SK-N-SH (cell line): Measurements from ENCODE around the gene ABHD15. TPM values are rescaled to one million over a fixed set of nuclear protein-coding genes. Genes with fewer than 3 reads are reported as not detected.

ENCODE experiments used
- CTCF ChIA-PET: fragments of 300-600, 350-600 bp; formaldehyde crosslinking; extraction: SDS; loops from one replicate; lab custom pipeline; 2021; lab: Yijun Ruan, JAX
- POLR2A ChIA-PET: fragments of 350-600 bp; sonication (Branson Sonifier 250); formaldehyde crosslinking; extraction: SDS; loops from one replicate; lab custom pipeline; 2020; ENCODE audit warnings: antibody characterized with exemption, inconsistent platforms; lab: Yijun Ruan, JAX
- DNase-seq: peaks from one replicate; pipeline ENCODE4 v3.0.0; 2012
- H2AFZ ChIP-seq: fragments of 200-600 bp; sonication (generic); 2 replicates; pipeline ENCODE4 v1.8.1; 2016; ENCODE audit warnings: antibody characterized with exemption, mild to moderate bottlenecking, low read depth
- H3F3A ChIP-seq: fragments of 200-600 bp; sonication (generic); replicated peaks from 2 replicates; pipeline ENCODE3; 2016; ENCODE audit warnings: antibody characterized with exemption, mild to moderate bottlenecking; ENCODE audit not compliant: insufficient read depth
- H3K27ac ChIP-seq, 2 experiments: fragments of 200-500 bp in 1 of 2; fragments of 200-600 bp in 1 of 2; sonication (Bioruptor generic) in 1 of 2; sonication (generic), shearing (Covaris generic) in 1 of 2; 2 replicates each; pipeline versions ENCODE4 v1.5.1 to v1.6.1; 2014 to 2016; ENCODE audit warnings: low read depth in 2 of 2, inconsistent platforms in 1 of 2, low read length in 1 of 2, mild to moderate bottlenecking in 1 of 2, mixed read lengths in 1 of 2
- H3K27me3 ChIP-seq: fragments of 200-600 bp; sonication (generic), shearing (Covaris generic); 2 replicates; pipeline ENCODE4 v1.6.1; 2016; ENCODE audit warnings: mixed run types; ENCODE audit not compliant: insufficient read depth
- H3K36me3 ChIP-seq, 2 experiments: fragments of 200-500 bp in 1 of 2; fragments of 200-600 bp in 1 of 2; sonication (Bioruptor generic) in 1 of 2; sonication (generic) in 1 of 2; replicated peaks in 1 of 2; 2 replicates each; pipeline versions ENCODE3 to v1.5.1; 2014 to 2016; ENCODE audit warnings: low read length in 1 of 2, mild to moderate bottlenecking in 1 of 2; ENCODE audit not compliant: insufficient read depth in 2 of 2, control insufficient read depth in 1 of 2
- H3K4me1 ChIP-seq, 2 experiments: fragments of 200-500 bp in 1 of 2; fragments of 200-600 bp in 1 of 2; sonication (Bioruptor generic) in 1 of 2; sonication (generic), shearing (Covaris generic) in 1 of 2; 2 replicates each; pipeline versions ENCODE4 v1.5.1 to v1.6.1; 2014 to 2016; ENCODE audit warnings: low read depth in 1 of 2, low read length in 1 of 2, mixed run types in 1 of 2; ENCODE audit not compliant: insufficient read depth in 2 of 2, control insufficient read depth in 1 of 2
- H3K4me2 ChIP-seq: fragments of 200-600 bp; sonication (generic), shearing (Covaris generic); 2 replicates; pipeline ENCODE4 v1.6.1; 2017; ENCODE audit warnings: mixed run types
- H3K4me3 ChIP-seq, 2 experiments: fragments of 200-500 bp in 1 of 2; fragments of 200-600 bp in 1 of 2; sonication (Bioruptor generic) in 1 of 2; sonication (generic), shearing (Covaris generic) in 1 of 2; 2 replicates each; pipeline versions ENCODE4 v1.5.1 to v1.8.1; 2014 to 2016; ENCODE audit warnings: low read depth in 2 of 2, inconsistent platforms in 1 of 2, low read length in 1 of 2, mild to moderate bottlenecking in 1 of 2, mixed read lengths in 1 of 2, moderate library complexity in 1 of 2
- H3K79me2 ChIP-seq: fragments of 200-600 bp; sonication (generic); 2 replicates; pipeline ENCODE4 v1.8.1; 2017; ENCODE audit warnings: mild to moderate bottlenecking; ENCODE audit not compliant: insufficient read depth
- H3K9ac ChIP-seq: fragments of 200-600 bp; sonication (generic); 2 replicates; pipeline ENCODE4 v1.6.1; 2017; ENCODE audit warnings: mixed run types
- H3K9me2 ChIP-seq: fragments of 200-600 bp; sonication (generic); 2 replicates; pipeline ENCODE4 v1.6.1; 2017; ENCODE audit warnings: mixed run types
- H3K9me3 ChIP-seq: fragments of 200-600 bp; sonication (generic); 2 replicates; pipeline ENCODE4 v1.6.1; 2017; ENCODE audit warnings: mixed run types, mild to moderate bottlenecking, moderate library complexity
- H4K20me1 ChIP-seq: fragments of 200-600 bp; sonication (generic); 2 replicates; pipeline ENCODE4 v1.6.1; 2017; ENCODE audit warnings: mild to moderate bottlenecking, mixed run types; ENCODE audit not compliant: insufficient read depth
- CHD2 ChIP-seq: fragments of 150-350 bp; IDR thresholded peaks from 2 replicates; pipeline ENCODE4 v1.6.1; 2018; ENCODE audit warnings: low read length; ENCODE audit not compliant: partially characterized antibody
- CTCF ChIP-seq: fragments of 200-600 bp; sonication (generic); IDR thresholded peaks from 2 replicates; pipeline ENCODE4 v1.6.1; 2017; ENCODE audit warnings: antibody characterized with exemption, mild to moderate bottlenecking, moderate library complexity
- ELF1 ChIP-seq: IDR thresholded peaks from 2 replicates; pipeline ENCODE4 v1.4.0; 2012
- EP300 ChIP-seq, 2 experiments: IDR thresholded peaks; 2 replicates each; pipeline versions ENCODE4 v1.4.0 to v1.6.1; 2012; ENCODE audit warnings: borderline replicate concordance in 1 of 2, low read depth in 1 of 2, low read length in 1 of 2
- EZH2phosphoT487 ChIP-seq: fragments of 200-600 bp; sonication (generic); IDR thresholded peaks from 2 replicates; pipeline ENCODE4 v1.6.1; 2017; ENCODE audit warnings: low read depth, mixed run types, mild to moderate bottlenecking, antibody characterized with exemption, moderate library complexity, borderline replicate concordance
- FOXJ3 ChIP-seq: sonication (generic); formaldehyde crosslinking; IDR thresholded peaks from 2 replicates; pipeline ENCODE4 v1.5.1; 2020; ENCODE audit warnings: mild to moderate bottlenecking, missing genetic modification reagents
- FOXM1 ChIP-seq: IDR thresholded peaks from 2 replicates; pipeline ENCODE4 v1.4.0; 2012; ENCODE audit warnings: low read depth, mild to moderate bottlenecking
- GABPA ChIP-seq: IDR thresholded peaks from 2 replicates; pipeline ENCODE4 v1.4.0; 2012; ENCODE audit warnings: low read depth, mild to moderate bottlenecking
- GATA2 ChIP-seq: sonication (generic); formaldehyde crosslinking; IDR thresholded peaks from 2 replicates; pipeline ENCODE4 v1.5.0; 2020; ENCODE audit warnings: mild to moderate bottlenecking, missing genetic modification reagents
- MXI1 ChIP-seq: IDR thresholded peaks from 2 replicates; pipeline ENCODE4 v1.6.1; 2012; ENCODE audit warnings: mild to moderate bottlenecking, low read depth, low read length, improper control_type of control experiment
- POLR2AphosphoS5 ChIP-seq: IDR thresholded peaks from 2 replicates; pipeline ENCODE4 v1.6.1; 2012; ENCODE audit warnings: low read depth, low read length
- TEAD4 ChIP-seq: IDR thresholded peaks from 2 replicates; pipeline ENCODE4 v1.4.0; 2012; ENCODE audit warnings: mild to moderate bottlenecking, borderline replicate concordance; ENCODE audit not compliant: insufficient read depth
- ZBTB33 ChIP-seq: IDR thresholded peaks from 2 replicates; pipeline ENCODE4 v1.4.0; 2012; ENCODE audit warnings: low read depth, borderline replicate concordance
- WGBS: methylation state at CpG from one replicate; pipeline ENCODE4 v1.1.6; 2017; ENCODE audit warnings: low lambda C conversion rate; 5-methylcytosine and 5-hydroxymethylcytosine counted together
- polyA plus RNA-seq, 3 experiments: library from polyadenylated mRNA; depleted of rRNA; stranded (reverse); fragments of >200 nt; gene quantifications; 2 replicates each; pipeline ENCODE4 v1.2.3, GENCODE V29; 2012
- TF ChIP-seq, protein P1 (sequence below): IDR thresholded peaks from 2 replicates; pipeline ENCODE4; 2012

ABHD15 gene
- polyA plus RNA-seq, 1 of the 3 experiments (the other 2 are of a cell fraction) = 7.0 TPM

GRCh38 chr17:29567554-29568330 is 905 bp upstream of the ABHD15 start:
- no peaks in the 10 kb centered on the region for H3K9me2 ChIP-seq
- POLR2A ChIA-PET = interaction anchor here (0.5 to 1.1 kb wide), 2 partner anchors 23 to 1529 kb away, joined by 3 to 5 read pairs; no protein-coding TSS in a partner anchor
- H4K20me1 ChIP-seq = no peaks in the 10 kb centered on the region
- H3K9ac ChIP-seq = peak overlapping the region; percentile 62
- H3F3A ChIP-seq = peaks cover 7% of the 10 kb centered on the region
- DNase-seq = peak; percentile 87
- H3K4me2 ChIP-seq = peak overlapping the region; percentile 92
- no peaks in the 10 kb centered on the region for H3K9me3 ChIP-seq
- peak overlapping the region; percentile 77 to 89 for H3K27ac ChIP-seq
- H3K79me2 ChIP-seq = peaks cover 10% of the 10 kb centered on the region; the same call in 1 of the 2 replicates
- CTCF ChIA-PET = interaction anchor here (0.6 to 11.6 kb wide), 23 partner anchors 8 to 537 kb away, joined by 3 to 166 read pairs (median 3); partner anchors contain the start of genes ANKRD13B and GIT1
- H3K4me1 ChIP-seq = peaks cover 8 to 22% of the 10 kb centered on the region in 2 experiments; a peak in 1 of 4 replicates
- peaks cover 3 to 4% of the 10 kb centered on the region in 2 experiments for H3K36me3 ChIP-seq
- H3K27me3 ChIP-seq = no peaks in the 10 kb centered on the region
- peak overlapping the region; percentile 76 to 81 for H3K4me3 ChIP-seq
- TF ChIP-seq CHD2 = no peak
- TF ChIP-seq GABPA = no peak
- no peak for TF ChIP-seq TEAD4
- TF ChIP-seq CTCF = peak; percentile 45
- TF ChIP-seq ZBTB33 = no peak
- TF ChIP-seq EP300 (IDR thresholded peaks at IDR 0.05; ENCODE audit: borderline replicate concordance in 1 of 2, low read depth in 1 of 2, low read length in 1 of 2) = no peak
- no peak for TF ChIP-seq FOXM1
- TF ChIP-seq ELF1 = no peak
- TF ChIP-seq, protein P1, sequence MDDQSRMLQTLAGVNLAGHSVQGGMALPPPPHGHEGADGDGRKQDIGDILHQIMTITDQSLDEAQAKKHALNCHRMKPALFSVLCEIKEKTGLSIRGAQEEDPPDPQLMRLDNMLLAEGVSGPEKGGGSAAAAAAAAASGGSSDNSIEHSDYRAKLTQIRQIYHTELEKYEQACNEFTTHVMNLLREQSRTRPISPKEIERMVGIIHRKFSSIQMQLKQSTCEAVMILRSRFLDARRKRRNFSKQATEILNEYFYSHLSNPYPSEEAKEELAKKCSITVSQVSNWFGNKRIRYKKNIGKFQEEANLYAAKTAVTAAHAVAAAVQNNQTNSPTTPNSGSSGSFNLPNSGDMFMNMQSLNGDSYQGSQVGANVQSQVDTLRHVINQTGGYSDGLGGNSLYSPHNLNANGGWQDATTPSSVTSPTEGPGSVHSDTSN = no peak
- TF ChIP-seq EZH2phosphoT487 = no peak
- TF ChIP-seq MXI1 = no peak; the same call in 1 of the 2 replicates
- TF ChIP-seq POLR2AphosphoS5 = peak; percentile 15; the same call in 1 of the 2 replicates
- no peak for TF ChIP-seq GATA2 (CRISPR knock-in tag)
- TF ChIP-seq FOXJ3 = 0 out of 2 replicates have a peak, but pooled peaks have one; percentile 18
- TF ChIP-seq, all 33 proteins: peak for 3
- 3% methylated on average over 33 of the region's 63 CpGs for WGBS
- H2AFZ ChIP-seq = peak overlapping the region; percentile 97
